Motor neuron (in vitro differentiated cells): Measurements from ENCODE around the gene CSRNP3. TPM values are rescaled to one million over a fixed set of nuclear protein-coding genes. Genes with fewer than 3 reads are reported as not detected.
A peak's percentile ranks its signal among the peaks of the same experiment; 100 is the strongest.

Experiments used
- ATAC-seq, 8 experiments: fragments of 200-7000 bp; cut with Tn5 transposase; replicated peaks in 6 of 8; 2 replicates each; pipeline ENCODE4 v1.8.0; 2021; ENCODE audit warnings: mild to moderate bottlenecking in 8 of 8, moderate library complexity in 8 of 8
- H3K27ac ChIP-seq, 2 donors: fragments of 250-450 bp; sonication (Bioruptor Pico); 2 replicates each; pipeline ENCODE4 v1.9.0; 2021; ENCODE audit warnings: antibody characterized with exemption in 2 of 2, mild to moderate bottlenecking in 2 of 2, moderate library complexity in 1 of 2
- H3K4me1 ChIP-seq, 2 donors: fragments of 250-450 bp; sonication (Bioruptor Pico); replicated peaks in 1 of 2; 2 replicates each; pipeline ENCODE4 v1.6.1; 2021; ENCODE audit warnings: antibody characterized with exemption in 2 of 2, mild to moderate bottlenecking in 2 of 2, moderate library complexity in 1 of 2
- H3K4me3 ChIP-seq, 5 donors: fragments of 250-450 bp; sonication (Bioruptor Pico); 2 replicates each; pipeline ENCODE4 v1.9.0; 2021; ENCODE audit warnings: antibody characterized with exemption in 5 of 5, mild to moderate bottlenecking in 5 of 5, moderate library complexity in 4 of 5
- WGBS, 10 experiments: fragments of 450-650 bp; shearing (Covaris generic); methylation state at CpG; one replicate each; pipeline ENCODE4 v1.0.0; 2022; 5-methylcytosine and 5-hydroxymethylcytosine counted together
- in situ Hi-C, 9 experiments: fragments of 400-800 bp; cut with MboI; loops; one replicate each; pipeline ENCODE4 v1.15.0; 2021; ENCODE audit warnings: low sequenced_read_pairs in 9 of 9, low pct_unique_long_range_greater_than_20kb in 2 of 9; ENCODE audit not compliant: unreplicated experiment in 9 of 9
- total RNA-seq, 8 experiments: library from RNA; unstranded; fragments of 300-600 nt; gene quantifications; 2 replicates each; pipeline versions ENCODE4 v1.2.3 to v1.2.4, GENCODE V29; 2022

The CSRNP3 gene
- total RNA-seq, 8 experiments from 2014 or later: 1.9 to 45.9 (median 32.0) TPM

DNA sequence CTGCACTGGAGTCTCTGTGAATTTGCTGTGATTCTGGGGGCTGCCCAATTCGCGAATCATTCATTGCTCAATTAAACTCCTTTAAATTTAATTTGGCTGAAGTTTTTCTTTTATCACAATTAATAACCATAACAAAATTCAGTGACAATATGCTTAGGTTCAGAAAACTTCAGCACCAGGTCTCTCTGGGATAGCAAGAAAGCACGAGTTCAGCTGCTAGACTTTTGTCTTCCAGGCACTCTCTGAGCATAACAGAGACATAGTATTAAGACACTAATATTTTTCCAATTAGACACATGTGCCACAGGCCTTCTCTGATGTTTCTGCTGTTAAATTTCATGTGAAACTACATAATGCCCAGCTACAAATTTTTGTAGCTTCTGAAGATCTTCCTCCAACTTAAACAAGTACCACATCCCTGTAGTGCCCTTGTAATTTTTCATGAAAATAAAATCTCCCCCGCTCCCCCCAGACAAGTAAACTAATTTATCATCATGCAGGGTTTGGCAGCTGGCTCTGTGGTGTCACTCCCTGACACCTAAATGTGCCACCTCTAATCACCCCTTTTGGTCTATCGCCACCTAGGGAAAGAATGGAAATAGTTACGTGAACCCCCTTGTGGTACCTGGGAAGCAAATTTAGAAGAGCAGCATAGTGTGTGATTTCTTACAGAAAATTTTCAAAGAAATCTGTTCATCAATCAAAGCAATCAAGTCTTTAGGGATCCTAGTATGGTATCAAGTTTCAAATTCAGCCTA lies 94.1 kb downstream of the CSRNP3 start:
- Histone ChIP-seq H3K4me3 (no peak overlapping the region), H3K4me1 (peaks cover 11 to 29% of the 10 kb centered on the region in 2 donors), H3K27ac (no peak overlapping the region)
- no peak for ATAC-seq
- in situ Hi-C loops: no loop called here
- 80 to 100% (median 93%) methylated on average over 1 to 6 of the region's 6 CpGs for WGBS, 10 experiments

DNA sequence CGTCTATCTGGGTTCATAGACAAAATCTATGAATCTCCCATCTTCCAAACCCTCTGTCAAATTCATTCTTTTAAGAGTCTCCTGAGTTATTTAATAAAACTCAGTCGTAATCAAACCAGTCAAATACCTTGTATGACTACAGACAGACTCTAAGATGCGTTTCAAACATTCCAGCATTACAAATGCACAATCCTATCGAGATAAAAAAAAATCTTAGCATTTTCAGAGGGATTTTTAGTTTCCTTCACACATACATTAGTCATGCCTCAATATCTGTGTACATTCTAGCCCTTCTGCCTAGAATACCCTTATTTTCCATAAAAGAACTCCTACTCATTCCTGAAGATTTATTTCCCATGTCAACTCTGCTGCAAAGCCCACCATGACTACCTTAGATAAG lies 96.5 kb downstream of the CSRNP3 start:
- in situ Hi-C loops: no loop called here
- Histone ChIP-seq H3K4me1 (peaks cover 11 to 27% of the 10 kb centered on the region in 2 donors), H3K27ac (no peak overlapping the region), H3K4me3 (no peak overlapping the region)
- ATAC-seq: peak in 2 of 8 experiments; percentile 42 to 63
- WGBS, 10 experiments: 28 to 100% (median 88%) methylated on average over 1 to 4 of the region's 4 CpGs

DNA sequence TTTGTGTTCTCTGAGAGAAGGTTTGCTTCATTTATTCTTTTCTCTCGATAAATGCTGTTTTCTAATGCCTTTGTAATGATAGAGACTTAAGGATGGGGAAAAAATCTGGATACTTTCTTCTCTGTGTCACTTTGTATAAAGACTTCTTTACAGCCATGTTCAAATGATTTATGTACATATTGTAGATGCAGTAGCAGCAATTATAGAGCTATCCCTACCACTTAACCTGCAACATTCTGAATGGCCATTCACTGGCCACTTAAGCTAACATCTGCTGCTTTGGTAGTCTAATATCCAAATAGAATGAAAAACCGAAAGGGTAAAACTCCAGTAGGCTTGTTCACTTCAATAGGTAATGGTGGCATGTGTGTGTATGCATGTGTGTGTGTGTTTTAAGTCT lies 97.8 kb downstream of the CSRNP3 start:
- 6 to 75% (median 52%) methylated on average over 1 to 2 of the region's 2 CpGs for WGBS, 10 experiments
- Histone ChIP-seq H3K4me1 (peaks cover 11 to 26% of the 10 kb centered on the region in 2 donors), H3K27ac (no peak overlapping the region), H3K4me3 (no peak overlapping the region)
- in situ Hi-C loops: no loop called here
- peak in 5 of 8 experiments; percentile 35 to 64 (median 50) for ATAC-seq

DNA sequence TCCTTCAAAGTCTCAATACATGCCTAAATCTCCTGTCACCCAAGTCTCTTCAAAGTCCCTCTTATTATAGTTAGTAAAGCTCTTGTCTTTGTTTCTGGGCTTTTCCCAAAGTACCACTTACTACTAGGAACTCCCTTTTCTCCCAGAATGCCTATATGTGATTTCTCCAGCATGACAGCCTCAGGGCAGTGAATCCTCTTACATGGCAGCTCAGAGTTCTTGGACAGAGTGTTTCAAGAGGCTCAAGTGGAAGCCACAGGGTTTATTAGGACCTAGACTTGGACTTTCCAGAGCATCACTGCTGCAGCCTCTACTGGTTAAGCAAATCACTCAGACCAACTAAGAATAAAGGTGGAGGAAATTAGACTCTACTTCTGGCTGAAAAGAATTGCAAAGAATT lies 98.9 kb downstream of the CSRNP3 start:
- Histone ChIP-seq H3K4me1 (peaks cover 11 to 25% of the 10 kb centered on the region in 2 donors), H3K4me3 (no peak overlapping the region), H3K27ac (no peak overlapping the region)
- no peak for ATAC-seq
- in situ Hi-C loops: no loop called here

DNA sequence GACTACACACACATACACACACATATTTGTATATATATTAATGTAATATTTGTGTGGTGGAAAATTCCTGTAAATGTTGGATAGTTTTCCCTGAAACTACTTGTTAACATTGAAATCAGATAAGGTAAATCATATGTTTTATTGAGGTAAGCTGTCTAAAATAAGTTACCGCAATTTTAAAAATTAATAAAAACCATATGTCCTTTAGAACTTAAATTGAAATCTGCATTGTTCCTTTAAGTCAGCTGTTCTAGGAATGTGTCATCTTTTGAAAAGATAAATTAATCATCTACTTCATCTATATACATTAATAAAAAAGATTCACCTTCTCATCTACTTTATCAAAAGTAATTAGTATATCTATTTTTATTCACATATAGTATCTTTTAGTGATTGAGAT lies 102.0 kb downstream of the CSRNP3 start:
- H3K4me3 ChIP-seq: no peak overlapping the region
- 57 to 100% (median 88%) methylated on average over 1 of the region's 1 CpG; no CpG with 5 or more reads in 2 of the 10 experiments for WGBS, 10 experiments
- no peak overlapping the region for H3K27ac ChIP-seq
- in situ Hi-C loops: no loop called here
- no peak for ATAC-seq
- peaks cover 11 to 21% of the 10 kb centered on the region in 2 donors for H3K4me1 ChIP-seq

DNA sequence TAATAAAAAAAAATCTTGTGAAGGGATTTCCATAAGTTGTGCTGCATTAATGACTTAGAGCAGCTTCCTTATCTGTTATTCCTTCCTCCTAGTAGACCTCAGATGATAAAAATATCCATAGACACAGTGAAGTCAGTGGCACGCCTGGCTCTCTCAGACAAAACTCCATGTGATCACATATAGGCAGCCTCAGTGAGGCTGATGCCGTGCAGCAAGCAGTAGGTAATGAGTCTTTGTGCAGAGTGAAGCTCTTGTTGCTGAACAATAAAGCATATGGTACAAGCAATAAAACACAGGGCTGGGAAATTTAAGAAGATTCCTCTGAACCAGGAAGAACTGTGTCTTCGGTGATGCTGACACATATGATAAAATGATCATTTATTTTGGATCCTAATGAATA lies 102.7 kb downstream of the CSRNP3 start:
- in situ Hi-C loops: no loop called here
- peak overlapping the region; percentile 40 to 72 for H3K27ac ChIP-seq
- ATAC-seq: peak in 7 of 8 experiments; percentile 18 to 81 (median 77)
- 0 to 68% (median 52%) methylated on average over 1 to 3 of the region's 3 CpGs; no CpG with 5 or more reads in 3 of the 10 experiments for WGBS, 10 experiments
- peaks cover 10 to 19% of the 10 kb centered on the region in 2 donors for H3K4me1 ChIP-seq
- peak overlapping the region; percentile 34 to 46 (median 37) for H3K4me3 ChIP-seq

DNA sequence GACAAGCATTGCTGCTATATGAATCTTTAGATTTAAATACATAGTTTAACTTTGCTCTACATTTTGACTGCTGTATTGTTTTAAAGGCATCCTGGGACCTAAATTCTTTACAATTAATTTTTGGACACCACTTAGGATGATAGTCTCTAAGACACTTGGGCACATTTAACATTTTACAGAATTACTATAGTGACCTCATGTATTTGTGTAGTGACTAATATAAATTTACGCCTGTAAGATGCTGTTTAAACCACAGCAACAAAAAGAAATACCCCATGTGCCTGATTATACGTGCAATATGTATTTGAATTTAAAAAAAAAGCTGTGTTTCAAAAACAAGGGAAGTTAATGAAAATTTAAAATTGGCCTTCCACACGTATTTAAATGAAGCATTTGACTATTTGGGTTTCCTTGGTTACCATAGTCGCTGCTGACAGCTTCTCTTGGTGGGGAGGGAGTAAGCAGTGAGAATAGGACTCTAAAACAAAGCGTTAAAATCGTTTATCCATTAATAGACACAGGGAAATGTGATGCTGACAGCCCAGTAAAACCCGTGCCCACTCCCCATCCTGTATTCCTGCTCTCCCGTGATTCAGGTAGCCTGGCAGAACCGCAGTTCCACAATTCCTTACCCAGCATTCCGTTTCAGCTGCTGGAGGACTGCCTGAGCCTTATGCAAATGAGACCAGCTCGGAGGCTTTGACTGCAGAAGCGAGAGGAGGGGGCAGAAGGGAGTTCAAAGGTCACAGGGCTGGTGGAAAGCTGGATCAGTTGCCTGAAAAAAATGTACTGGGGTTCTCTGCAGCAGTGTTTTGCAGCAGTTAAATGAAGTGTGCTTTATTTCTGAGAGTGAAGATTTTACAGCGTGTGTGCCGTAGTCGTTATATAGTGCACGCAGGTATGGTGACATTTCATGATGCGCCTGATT lies 104.3 kb downstream of the CSRNP3 start:
- H3K4me1 ChIP-seq: peaks cover 7 to 19% of the 10 kb centered on the region in 2 donors
- H3K4me3 ChIP-seq: peak overlapping the region; percentile 37 to 46 (median 39)
- in situ Hi-C loops: no loop called here
- WGBS, 10 experiments: 2 to 86% (median 7%) methylated on average over 3 to 16 of the region's 17 CpGs
- peak in 7 of 8 experiments; percentile 19 to 93 (median 90) for ATAC-seq
- H3K27ac ChIP-seq: peak overlapping the region; percentile 46 to 62

DNA sequence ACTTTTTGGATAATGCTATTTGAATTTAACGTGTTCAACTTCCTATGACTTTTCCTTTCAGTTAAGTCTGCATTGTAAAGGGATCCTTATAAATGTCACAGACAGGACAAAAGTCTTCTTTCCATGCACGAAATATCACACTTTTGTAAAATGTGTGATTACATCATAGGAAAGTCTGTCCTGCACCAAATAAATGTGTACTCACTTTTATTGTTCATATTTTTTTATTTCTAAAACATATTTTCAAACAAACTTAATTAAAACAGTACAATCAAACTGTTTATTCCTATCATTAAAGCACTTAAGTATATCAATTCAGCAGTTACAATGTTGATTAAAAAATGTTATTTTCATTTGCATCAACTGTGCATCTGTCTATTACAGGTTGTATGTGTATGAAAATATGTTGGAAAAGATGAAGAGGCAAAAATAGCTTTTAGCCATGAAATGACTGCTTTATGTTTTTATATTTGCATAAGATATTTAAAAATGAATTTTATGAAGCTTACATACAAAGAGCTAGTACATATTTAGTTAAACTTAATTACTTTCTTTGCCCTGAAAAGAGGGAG lies 105.6 kb downstream of the CSRNP3 start:
- Histone ChIP-seq H3K4me3 (peak overlapping the region; percentile 37 to 46 (median 39)), H3K27ac (peak overlapping the region; percentile 54 to 62), H3K4me1 (peaks cover 10 to 19% of the 10 kb centered on the region in 2 donors)
- in situ Hi-C loops: loop anchor here in 1 of 9 experiments (25.0 kb wide), 1 partner anchor 212 kb away; the partner anchor contains the start of gene GALNT3
- no peak for ATAC-seq
- 0 to 82% (median 18%) methylated on average over 1 to 2 of the region's 2 CpGs for WGBS, 10 experiments

DNA sequence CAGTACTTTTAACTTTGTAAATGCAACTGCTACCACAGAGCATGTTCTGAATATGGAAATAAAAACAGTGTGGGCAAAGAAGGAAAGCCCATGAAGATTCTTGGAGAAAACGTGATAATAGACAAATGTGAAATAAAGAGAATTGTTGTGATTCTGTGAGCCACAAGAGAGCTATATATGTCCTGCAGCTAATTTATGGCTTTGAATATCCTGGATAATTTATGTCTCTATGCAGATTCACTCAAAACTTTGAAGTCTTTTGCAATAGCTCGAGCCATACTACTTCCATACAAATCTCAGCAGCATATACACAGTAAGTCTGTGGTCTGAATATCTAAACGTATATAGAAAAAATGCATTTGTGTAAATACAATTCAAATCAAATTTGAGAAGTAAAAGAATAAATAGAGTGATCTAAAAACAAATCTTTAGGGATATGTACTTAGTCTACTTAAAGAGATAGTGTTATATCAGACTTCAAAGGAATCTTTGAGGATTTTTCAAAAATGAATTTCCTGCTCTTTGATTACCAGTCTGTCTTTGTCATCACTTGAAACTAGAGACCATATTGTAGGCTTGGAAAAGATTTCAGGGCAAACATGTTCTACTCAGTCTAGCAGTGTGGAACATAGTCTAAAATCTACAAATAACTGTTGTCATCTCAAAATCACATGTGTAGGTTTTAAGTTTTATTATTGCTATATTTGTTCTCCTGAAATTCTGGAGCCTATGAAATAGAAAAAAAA lies 107.1 kb downstream of the CSRNP3 start:
- Histone ChIP-seq H3K27ac (peak overlapping the region in 1 of 2 donors; percentile 43), H3K4me1 (peaks cover 10 to 19% of the 10 kb centered on the region in 2 donors), H3K4me3 (peak overlapping the region; percentile 27 to 39 (median 37))
- 0 to 21% (median 0%) methylated on average over 1 to 3 of the region's 3 CpGs for WGBS, 10 experiments
- in situ Hi-C loops: loop anchor here in 1 of 9 experiments (25.0 kb wide), 1 partner anchor 211 kb away; the partner anchor contains the start of gene GALNT3
- peak in 7 of 8 experiments; percentile 1 to 86 (median 32) for ATAC-seq

DNA sequence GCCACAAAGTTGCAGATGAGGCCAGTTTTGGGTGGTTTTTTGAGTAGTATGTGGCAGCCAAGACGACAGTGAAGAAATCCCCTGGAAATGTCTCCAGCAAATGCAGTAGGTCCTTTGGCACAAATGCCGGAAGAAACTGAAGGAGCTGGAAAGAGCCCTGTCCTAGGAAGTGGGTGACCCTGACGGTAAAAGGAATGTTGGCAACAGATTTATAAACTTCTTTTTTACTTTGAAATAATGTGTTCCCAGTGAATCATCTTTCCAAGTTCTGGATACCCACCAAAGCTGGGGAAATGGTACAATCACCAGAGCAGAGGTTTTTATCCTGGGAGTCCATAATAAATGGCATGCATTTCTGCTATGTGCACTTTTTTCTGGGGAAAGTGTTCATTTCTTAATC lies 112.9 kb downstream of the CSRNP3 start:
- WGBS, 10 experiments: 0 to 93% (median 90%) methylated on average over 1 to 3 of the region's 3 CpGs; no CpG with 5 or more reads in 2 of the 10 experiments
- no peak for ATAC-seq
- in situ Hi-C loops: loop anchor here in 1 of 9 experiments (25.0 kb wide), 1 partner anchor 205 kb away; the partner anchor contains the start of gene GALNT3
- H3K4me3 ChIP-seq: no peak overlapping the region
- no peak overlapping the region for H3K27ac ChIP-seq
- peaks cover 15 to 18% of the 10 kb centered on the region in 2 donors for H3K4me1 ChIP-seq

DNA sequence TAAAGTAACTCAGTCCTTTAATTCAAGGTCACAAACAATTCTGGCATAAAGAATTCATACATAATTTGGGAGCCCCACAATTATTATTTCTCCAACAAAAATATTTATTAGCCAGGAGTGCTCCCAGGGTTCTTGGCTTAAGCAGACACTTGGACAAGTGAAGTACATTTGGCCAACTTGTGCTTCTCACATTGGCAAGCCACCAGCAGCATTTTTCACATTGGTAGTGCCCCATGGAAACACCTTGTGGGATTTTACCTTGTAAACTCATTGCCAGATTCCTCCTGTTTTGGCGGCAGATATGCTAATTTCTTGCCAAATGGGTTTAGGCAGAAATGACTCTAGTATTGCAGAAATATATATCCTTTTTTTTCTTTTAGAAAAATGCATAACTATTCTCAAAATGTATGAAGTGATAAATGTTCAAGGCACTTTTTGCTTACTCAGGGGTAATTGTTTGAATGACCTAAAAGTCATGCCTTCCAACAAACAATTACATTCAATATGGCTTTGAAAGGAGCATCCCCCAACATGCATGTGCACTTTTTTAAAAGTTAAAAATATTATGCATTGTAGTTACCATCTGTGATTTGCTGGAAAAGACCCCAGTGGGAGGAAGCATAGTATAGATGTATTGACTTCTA lies 113.5 kb downstream of the CSRNP3 start:
- in situ Hi-C loops: loop anchor here in 1 of 9 experiments (25.0 kb wide), 1 partner anchor 204 kb away; the partner anchor contains the start of gene GALNT3
- no peak for ATAC-seq
- Histone ChIP-seq H3K4me1 (peaks cover 9 to 17% of the 10 kb centered on the region in 2 donors), H3K4me3 (no peak overlapping the region), H3K27ac (no peak overlapping the region)
- 40 to 100% (median 100%) methylated on average over 1 of the region's 1 CpG; no CpG with 5 or more reads in 1 of the 10 experiments for WGBS, 10 experiments
